ENCODE data around the gene FAM240A.
"Not testable (repeated sequence)": the region's sequence is repeated elsewhere in the genome, so short reads cannot be mapped to it uniquely, and the experiment has no call there.

Gene FAM240A

GRCh38 chr3:46586738-46587246, 25.5 kb upstream of the FAM240A start:
- Histone ChIP-seq H3K36me3 (ENCODE audit: low read depth) (no peaks in the 10 kb centered on the region), H3K4me1 (ENCODE audit: insufficient read depth, poor library complexity, severe bottlenecking) (no peaks in the 10 kb centered on the region), H3K27ac (ENCODE audit: poor library complexity, severe bottlenecking) (no peak overlapping the region), H3K27me3 (ENCODE audit: insufficient read depth, poor library complexity, severe bottlenecking) (no peaks in the 10 kb centered on the region), H3K4me3 (ENCODE audit: severe bottlenecking) (no peak overlapping the region), H3K9me3 (ENCODE audit: severe bottlenecking) (no peaks in the 10 kb centered on the region)
- no peak for TF ChIP-seq CTCF (IDR thresholded peaks at IDR 0.05; ENCODE audit: poor library complexity, severe bottlenecking)
- DNase-seq (ENCODE audit: low spot score), result no peak
- no peak for ATAC-seq (ENCODE audit: low read depth)

- H3K36me3 ChIP-seq (ENCODE audit: low read depth); DNase-seq (ENCODE audit: low spot score); H3K9me3 ChIP-seq (ENCODE audit: severe bottlenecking); H3K4me3 ChIP-seq (ENCODE audit: severe bottlenecking); ATAC-seq (ENCODE audit: low read depth); H3K27me3 ChIP-seq (ENCODE audit: insufficient read depth, poor library complexity, severe bottlenecking); H3K4me1 ChIP-seq (ENCODE audit: insufficient read depth, poor library complexity, severe bottlenecking); H3K27ac ChIP-seq (ENCODE audit: poor library complexity, severe bottlenecking): not testable (repeated sequence)
These were observed 25.1 kb upstream of the FAM240A start for GRCh38 chr3:46587268-46587667.

- TF ChIP-seq CTCF (IDR thresholded peaks at IDR 0.05; ENCODE audit: poor library complexity, severe bottlenecking), result no peak
- Histone ChIP-seq H3K36me3 (ENCODE audit: low read depth) (no peaks in the 10 kb centered on the region), H3K27ac (ENCODE audit: poor library complexity, severe bottlenecking) (no peak overlapping the region), H3K9me3 (ENCODE audit: severe bottlenecking) (no peaks in the 10 kb centered on the region), H3K4me1 (ENCODE audit: insufficient read depth, poor library complexity, severe bottlenecking) (no peaks in the 10 kb centered on the region), H3K4me3 (ENCODE audit: severe bottlenecking) (no peak overlapping the region), H3K27me3 (ENCODE audit: insufficient read depth, poor library complexity, severe bottlenecking) (no peaks in the 10 kb centered on the region)
- no peak for ATAC-seq (ENCODE audit: low read depth)
- DNase-seq (ENCODE audit: low spot score), result no peak
These were observed 19.0 kb upstream of the FAM240A start for GRCh38 chr3:46593274-46593862.

GRCh38 chr3:46593979-46594378, 18.3 kb upstream of the FAM240A start:
- Histone ChIP-seq H3K27ac (ENCODE audit: poor library complexity, severe bottlenecking) (no peak overlapping the region), H3K27me3 (ENCODE audit: insufficient read depth, poor library complexity, severe bottlenecking) (no peaks in the 10 kb centered on the region), H3K4me1 (ENCODE audit: insufficient read depth, poor library complexity, severe bottlenecking) (no peaks in the 10 kb centered on the region), H3K4me3 (ENCODE audit: severe bottlenecking) (no peak overlapping the region), H3K36me3 (ENCODE audit: low read depth) (no peaks in the 10 kb centered on the region), H3K9me3 (ENCODE audit: severe bottlenecking) (no peaks in the 10 kb centered on the region)
- DNase-seq (ENCODE audit: low spot score), result no peak
- no peak for TF ChIP-seq CTCF (IDR thresholded peaks at IDR 0.05; ENCODE audit: poor library complexity, severe bottlenecking)
- no peak for ATAC-seq (ENCODE audit: low read depth)

- no peak for TF ChIP-seq CTCF (IDR thresholded peaks at IDR 0.05; ENCODE audit: poor library complexity, severe bottlenecking)
- no peak overlapping the region for H3K27ac ChIP-seq (ENCODE audit: poor library complexity, severe bottlenecking)
- H3K4me1 ChIP-seq (ENCODE audit: insufficient read depth, poor library complexity, severe bottlenecking), result no peaks in the 10 kb centered on the region
- no peaks in the 10 kb centered on the region for H3K36me3 ChIP-seq (ENCODE audit: low read depth)
- H3K27me3 ChIP-seq (ENCODE audit: insufficient read depth, poor library complexity, severe bottlenecking), result no peaks in the 10 kb centered on the region
- H3K4me3 ChIP-seq (ENCODE audit: severe bottlenecking), result no peak overlapping the region
- no peaks in the 10 kb centered on the region for H3K9me3 ChIP-seq (ENCODE audit: severe bottlenecking)
- no peak for ATAC-seq (ENCODE audit: low read depth)
- DNase-seq (ENCODE audit: low spot score), result no peak
These were observed 17.6 kb upstream of the FAM240A start for GRCh38 chr3:46594723-46595122.

Measured in RWPE2 (cell line).